K562 (cell line): ENCODE measurements around the gene TNFRSF11A. TPM values are rescaled to one million over a fixed set of nuclear protein-coding genes. Genes with fewer than 3 reads are reported as not detected.

ENCODE experiments used
- ATAC-seq: fragments of 200-7000 bp; cut with Tn5 transposase; 3 replicates; pipeline ENCODE4 v1.9.1; 2020; ENCODE audit warnings: moderate library complexity
- BruUV-seq: library from RNA; stranded (reverse); fragments of 400-500 nt; replicated peaks from 2 replicates; lab custom pipeline; 2021; lab: Mats Ljungman, UMichigan
- CTCF ChIA-PET: fragments of 300-600 bp; formaldehyde crosslinking; extraction: SDS; loops from one replicate; lab custom pipeline; 2021; ENCODE audit warnings: low intra/inter-chr PET ratio; lab: Yijun Ruan, JAX
- POLR2A ChIA-PET: fragments of 300-600, 350-650 bp; sonication (Branson Sonifier 250); formaldehyde crosslinking; extraction: SDS; loops from one replicate; lab custom pipeline; 2021; ENCODE audit warnings: antibody characterized with exemption, inconsistent platforms; lab: Yijun Ruan, JAX
- DNase-seq, 4 experiments: peaks; one replicate each; pipeline versions ENCODE4 v3.0.0 to v3.0.0-alpha.2; 2011 to 2018; ENCODE audit warnings: low spot score in 3 of 4, mixed read lengths in 3 of 4; ENCODE audit errors: extremely low read depth in 1 of 4
- FAIRE-seq: peaks from 2 replicates; lab custom pipeline; 2011; peaks lifted over from hg19 to GRCh38; lab: Jason Lieb, UNC
- H2AFZ ChIP-seq: 2 replicates; pipeline ENCODE4 v1.6.0; 2011; ENCODE audit warnings: low read depth, low read length, control low read depth, inconsistent platforms
- H3K27ac ChIP-seq: fragments of 200-600 bp; 3 replicates; pipeline ENCODE4 v1.8.0; 2011; ENCODE audit warnings: low read depth, mild to moderate bottlenecking, control low read depth, inconsistent platforms, low read length, moderate library complexity, mixed read lengths; ENCODE audit errors: extremely low read depth
- H3K27me3 ChIP-seq, 2 experiments: fragments of 300-600 bp in 1 of 2; 2 replicates in 1 of 2; 3 replicates in 1 of 2; pipeline versions ENCODE4 v1.6.0 to v1.8.0; 2011; ENCODE audit warnings: inconsistent platforms in 2 of 2, low read length in 2 of 2, mild to moderate bottlenecking in 1 of 2, mixed read lengths in 1 of 2, moderate library complexity in 1 of 2; ENCODE audit not compliant: control insufficient read depth in 2 of 2, insufficient read depth in 2 of 2
- H3K36me3 ChIP-seq: fragments of 300-600 bp; 3 replicates; pipeline ENCODE4 v1.8.0; 2011; ENCODE audit warnings: mild to moderate bottlenecking, low read length, inconsistent platforms; ENCODE audit not compliant: control insufficient read depth, insufficient read depth
- H3K4me1 ChIP-seq, 2 experiments: fragments of 200-600 bp in 1 of 2; replicated peaks in 1 of 2; 2 replicates in 1 of 2; 3 replicates in 1 of 2; pipeline versions ENCODE4 v1.5.1 to v1.8.0; 2011; ENCODE audit warnings: inconsistent platforms in 2 of 2, low read length in 2 of 2, mild to moderate bottlenecking in 1 of 2, mixed read lengths in 1 of 2, moderate library complexity in 1 of 2; ENCODE audit not compliant: control insufficient read depth in 2 of 2, insufficient read depth in 2 of 2
- H3K4me2 ChIP-seq: 2 replicates; pipeline ENCODE4 v1.6.1; 2011; ENCODE audit warnings: low read length, control low read depth, inconsistent platforms, mixed read lengths; ENCODE audit not compliant: insufficient read depth
- H3K4me3 ChIP-seq: fragments of 200-600 bp; sonication (generic), shearing (Covaris generic); 2 replicates; pipeline ENCODE4 v1.5.1; 2016; ENCODE audit warnings: control low read depth, inconsistent platforms
- H3K79me2 ChIP-seq: fragments of 200-600 bp; 3 replicates; pipeline ENCODE4 v1.8.0; 2011; ENCODE audit warnings: low read length, inconsistent platforms; ENCODE audit not compliant: control insufficient read depth, insufficient read depth
- H3K9ac ChIP-seq, 2 experiments: 2 replicates each; pipeline versions ENCODE4 v1.6.0 to v1.6.1; 2011; ENCODE audit warnings: low read depth in 2 of 2, low read length in 2 of 2, control low read depth in 1 of 2, inconsistent platforms in 1 of 2, mild to moderate bottlenecking in 1 of 2, mixed read lengths in 1 of 2; ENCODE audit not compliant: insufficient read depth in 1 of 2
- H3K9me1 ChIP-seq: one replicate; pipeline ENCODE4 v1.6.0; 2011; ENCODE audit warnings: inconsistent platforms, mild to moderate bottlenecking, low read length, moderate library complexity; ENCODE audit not compliant: control insufficient read depth, insufficient read depth
- H3K9me3 ChIP-seq: replicated peaks from 2 replicates; pipeline ENCODE4 v1.5.1; 2011; ENCODE audit warnings: low read depth, low read length, inconsistent platforms; ENCODE audit not compliant: control insufficient read depth, insufficient read depth
- H4K20me1 ChIP-seq: replicated peaks from 2 replicates; pipeline ENCODE4 v1.6.1; 2011; ENCODE audit warnings: low read length, inconsistent platforms, mixed read lengths; ENCODE audit not compliant: control insufficient read depth, insufficient read depth
- CBX2 ChIP-seq: fragments of 200-600 bp; sonication (generic); IDR thresholded peaks from one replicate; pipeline ENCODE4 v1.6.1; 2012; ENCODE audit warnings: mild to moderate bottlenecking, low read length, inconsistent platforms; ENCODE audit not compliant: insufficient read depth, poor library complexity, severe bottlenecking
- CBX8 ChIP-seq: fragments of 200-600 bp; sonication (generic); IDR thresholded peaks from 2 replicates; pipeline ENCODE4 v1.6.1; 2012; ENCODE audit warnings: borderline replicate concordance, mixed run types, low read depth, mild to moderate bottlenecking, moderate library complexity, mixed read lengths, low read length, control low read depth, inconsistent platforms; ENCODE audit not compliant: poor library complexity, severe bottlenecking; ENCODE audit errors: extremely low read depth
- HNRNPK ChIP-seq: fragments of 200-400 bp; formaldehyde crosslinking; IDR thresholded peaks from one replicate; pipeline ENCODE4 v1.6.1; 2018; ENCODE audit warnings: mild to moderate bottlenecking, low read depth, low read length; ENCODE audit not compliant: poor library complexity, severe bottlenecking
- MXI1 ChIP-seq: IDR thresholded peaks from 2 replicates; pipeline ENCODE4 v1.6.1; 2011; ENCODE audit warnings: low read depth, mild to moderate bottlenecking, improper control_type of control experiment, low read length
- NRF1 ChIP-seq, 2 experiments: fragments of 450-650 bp; IDR thresholded peaks in 1 of 2; conservative IDR thresholded peaks in 1 of 2; 2 replicates each; pipeline ENCODE4 v1.6.1; 2014; ENCODE audit warnings: mild to moderate bottlenecking in 2 of 2
- ZEB2 ChIP-seq: fragments of 450-650 bp; IDR thresholded peaks from 2 replicates; pipeline ENCODE4 v1.6.1; 2016
- ZFP36 ChIP-seq: fragments of 150-350 bp; IDR thresholded peaks from 2 replicates; pipeline ENCODE4 v1.6.1; 2018; ENCODE audit warnings: low read length, low read depth; ENCODE audit not compliant: partially characterized antibody
- WGBS: fragments of 100-300 bp; shearing (Covaris generic); methylation state at CpG from one replicate; pipeline ENCODE4 v1.1.6; 2016; ENCODE audit warnings: low coverage, mixed read lengths; ENCODE audit not compliant: insufficient coverage; ENCODE audit errors: missing lambda C conversion rate; 5-methylcytosine and 5-hydroxymethylcytosine counted together
- in situ Hi-C: fragments of 300-500 bp; cut with MboI; formaldehyde crosslinking; loops from 4 replicates; pipeline ENCODE4 v1.15.0; 2018; ENCODE audit warnings: inconsistent platforms, mixed read lengths
- intact Hi-C: fragments of 100-400 bp; cut with micrococcal nuclease; formaldehyde crosslinking; loops from 2 replicates; pipeline ENCODE4 v1.14.2; 2022
- polyA plus RNA-seq, 8 experiments: library from polyadenylated mRNA; depleted of rRNA in 4 of 8; stranded (reverse) in 5 of 8; unstranded in 3 of 8; fragments of >200 nt; fragmentation: Nextera tagmentation in 2 of 8; fragmentation: Illumina TruSeq in 1 of 8; extraction: Ambion mirVana in 2 of 8; extraction: Trizol in 1 of 8; gene quantifications; 2 replicates each; pipeline versions ENCODE4 v1.2.1 to v1.2.3, GENCODE V29; 2011 to 2014; ENCODE audit warnings: inconsistent platforms in 1 of 8, missing spikeins in 1 of 8
- total RNA-seq, 7 experiments: library from RNA; depleted of rRNA in 6 of 7; stranded (reverse); fragments of >200 nt in 6 of 7; fragmentation: Illumina TruSeq in 2 of 7; extraction: Trizol in 2 of 7; gene quantifications; 2 replicates each; pipeline versions ENCODE4 v1.2.1 to v1.2.3, GENCODE V29; 2011 to 2021; ENCODE audit warnings: low replicate concordance in 1 of 7

TNFRSF11A gene
- total and polyA plus RNA-seq, 9 of the 15 experiments (the other 6 are each of a cell fraction or from before 2014, with no cell fraction given), result 0.03 to 0.06 (median 0.04) TPM; not detected in 6

- Histone ChIP-seq H4K20me1 (no peaks in the 10 kb centered on the region; the same call in 1 of the 2 replicates), H2AFZ (peak overlapping the region; percentile 72), H3K36me3 (no peaks in the 10 kb centered on the region), H3K4me3 (peak overlapping the region; percentile 37), H3K4me2 (peak overlapping the region; percentile 52), H3K9me1 (no peaks in the 10 kb centered on the region), H3K27me3 (peaks cover 20 to 36% of the 10 kb centered on the region in 2 experiments), H3K9me3 (no peaks in the 10 kb centered on the region), H3K27ac (no peak overlapping the region), H3K4me1 (peaks cover 4 to 20% of the 10 kb centered on the region in 2 experiments; a peak in 3 of 5 replicates), H3K9ac (peak overlapping the region in 1 of 2 experiments; percentile 79; a peak in 2 of 4 replicates), H3K79me2 (no peaks in the 10 kb centered on the region)
- TF ChIP-seq ZFP36, result peak; percentile 9
- 0 out of 4 replicates have a peak, but pooled peaks of 1 of the 2 experiments have one; percentile 17 for TF ChIP-seq NRF1 (conservative IDR thresholded peaks at IDR 0.05 in 1 of 2, IDR thresholded peaks at IDR 0.05 in 1 of 2)
- peak; percentile 89 for TF ChIP-seq CBX8
- peak; percentile 98 for TF ChIP-seq CBX2
- TF ChIP-seq ZEB2, result no peak
- no peak for TF ChIP-seq HNRNPK
- no peak for TF ChIP-seq MXI1
- intact Hi-C loops, result loop anchor here (10.0 kb wide), 1 partner anchor 141 kb away; the partner anchor contains the start of genes PIGN and RELCH
- ATAC-seq, result no peak
- no TSS peak for BruUV-seq
- FAIRE-seq, result no peak
- DNase-seq, result no peak
- ChIA-PET CTCF (no interaction called here), POLR2A (no interaction called here)
- 12% methylated on average over 26 of the region's 45 CpGs for WGBS
- in situ Hi-C loops, result no loop called here
These were observed 916 bp downstream of the TNFRSF11A start for GRCh38 chr18:62325806-62326645.
